T-helper 2 cell treated with Interferon-gamma antibody and Interleukin-4, amounts not matched to agents 5 μg/mL and 100 μg/mL, for 36 hours (primary cell): Measurements from ENCODE around the gene GDPD5.
A peak's percentile ranks its signal among the peaks of the same experiment; 100 is the strongest.

ENCODE experiments used
- DNase-seq: peaks from one replicate; pipeline ENCODE4 v3.0.0; 2021; ENCODE audit warnings: low spot score
- H3K27ac Mint-ChIP-seq: one replicate; pipeline ENCODE4 v1.8.0; 2021; ENCODE audit warnings: mild to moderate bottlenecking, mixed read lengths
- H3K27me3 Mint-ChIP-seq: one replicate; pipeline ENCODE4 v1.8.0; 2021; ENCODE audit warnings: low read depth, mixed read lengths
- H3K36me3 Mint-ChIP-seq: one replicate; pipeline ENCODE4 v1.8.0; 2021; ENCODE audit warnings: low read depth, mixed read lengths
- H3K4me1 Mint-ChIP-seq: one replicate; pipeline ENCODE4 v1.8.0; 2021; ENCODE audit warnings: low read depth, mixed read lengths
- H3K4me3 Mint-ChIP-seq: one replicate; pipeline ENCODE4 v1.8.0; 2022; ENCODE audit warnings: mild to moderate bottlenecking, moderate library complexity, mixed read lengths
- H3K9me3 Mint-ChIP-seq: one replicate; pipeline ENCODE4 v1.8.0; 2021; ENCODE audit warnings: mixed read lengths

GDPD5 gene

GRCh38 chr11:75520688-75521087, 5.1 kb downstream of the GDPD5 start:
- DNase-seq = no peak
- Mint-ChIP-seq H3K9me3 (no peaks in the 10 kb centered on the region), H3K4me3 (no peak overlapping the region), H3K4me1 (peaks cover 30% of the 10 kb centered on the region), H3K36me3 (no peaks in the 10 kb centered on the region), H3K27ac (no peak overlapping the region), H3K27me3 (peaks cover 11% of the 10 kb centered on the region)

- H3K27ac Mint-ChIP-seq = no peak overlapping the region
- no peak overlapping the region for H3K4me3 Mint-ChIP-seq
- no peak for DNase-seq
- no peaks in the 10 kb centered on the region for H3K9me3 Mint-ChIP-seq
- H3K4me1 Mint-ChIP-seq = peaks cover 22% of the 10 kb centered on the region
- peaks cover 4% of the 10 kb centered on the region for H3K27me3 Mint-ChIP-seq
- no peaks in the 10 kb centered on the region for H3K36me3 Mint-ChIP-seq
Observed at GRCh38 chr11:75518771-75519653, 6.7 kb downstream of the GDPD5 start.

GRCh38 chr11:75518204-75518549, 7.6 kb downstream of the GDPD5 start:
- H3K27me3 Mint-ChIP-seq = no peaks in the 10 kb centered on the region
- H3K4me3 Mint-ChIP-seq = no peak overlapping the region
- no peaks in the 10 kb centered on the region for H3K36me3 Mint-ChIP-seq
- H3K4me1 Mint-ChIP-seq = peaks cover 16% of the 10 kb centered on the region
- H3K27ac Mint-ChIP-seq = no peak overlapping the region
- H3K9me3 Mint-ChIP-seq = no peaks in the 10 kb centered on the region
- DNase-seq = no peak

GRCh38 chr11:75516886-75517285, 8.9 kb downstream of the GDPD5 start:
- Mint-ChIP-seq H3K4me1 (peaks cover 15% of the 10 kb centered on the region), H3K4me3 (no peak overlapping the region), H3K36me3 (no peaks in the 10 kb centered on the region), H3K27me3 (no peaks in the 10 kb centered on the region), H3K27ac (no peak overlapping the region), H3K9me3 (no peaks in the 10 kb centered on the region)
- no peak for DNase-seq

- Mint-ChIP-seq H3K27ac (no peak overlapping the region), H3K4me1 (peaks cover 15% of the 10 kb centered on the region), H3K27me3 (no peaks in the 10 kb centered on the region), H3K4me3 (no peak overlapping the region), H3K36me3 (no peaks in the 10 kb centered on the region), H3K9me3 (no peaks in the 10 kb centered on the region)
- no peak for DNase-seq
Observed at GRCh38 chr11:75516140-75516539, 9.6 kb downstream of the GDPD5 start.

GRCh38 chr11:75514596-75514995, 11.1 kb downstream of the GDPD5 start:
- no peak for DNase-seq
- Mint-ChIP-seq H3K27ac (no peak overlapping the region), H3K4me3 (no peak overlapping the region), H3K9me3 (no peaks in the 10 kb centered on the region), H3K36me3 (no peaks in the 10 kb centered on the region), H3K4me1 (peaks cover 15% of the 10 kb centered on the region), H3K27me3 (no peaks in the 10 kb centered on the region)

GRCh38 chr11:75513250-75513649, 12.5 kb downstream of the GDPD5 start:
- H3K9me3 Mint-ChIP-seq = no peaks in the 10 kb centered on the region
- H3K27me3 Mint-ChIP-seq = no peaks in the 10 kb centered on the region
- no peak overlapping the region for H3K4me3 Mint-ChIP-seq
- no peak for DNase-seq
- no peak overlapping the region for H3K27ac Mint-ChIP-seq
- no peaks in the 10 kb centered on the region for H3K36me3 Mint-ChIP-seq
- peaks cover 22% of the 10 kb centered on the region for H3K4me1 Mint-ChIP-seq

- DNase-seq = no peak
- Mint-ChIP-seq H3K9me3 (no peaks in the 10 kb centered on the region), H3K36me3 (no peaks in the 10 kb centered on the region), H3K27ac (no peak overlapping the region), H3K4me1 (peaks cover 19% of the 10 kb centered on the region), H3K4me3 (no peak overlapping the region), H3K27me3 (no peaks in the 10 kb centered on the region)
Observed at GRCh38 chr11:75510723-75511019, 15.1 kb downstream of the GDPD5 start.

- Mint-ChIP-seq H3K9me3 (no peaks in the 10 kb centered on the region), H3K4me3 (no peak overlapping the region), H3K27me3 (no peaks in the 10 kb centered on the region), H3K27ac (no peak overlapping the region), H3K4me1 (peaks cover 19% of the 10 kb centered on the region), H3K36me3 (no peaks in the 10 kb centered on the region)
- DNase-seq = no peak
Observed at GRCh38 chr11:75510004-75510722, 15.6 kb downstream of the GDPD5 start.

- no peaks in the 10 kb centered on the region for H3K9me3 Mint-ChIP-seq
- H3K4me1 Mint-ChIP-seq = peaks cover 19% of the 10 kb centered on the region
- H3K36me3 Mint-ChIP-seq = no peaks in the 10 kb centered on the region
- no peaks in the 10 kb centered on the region for H3K27me3 Mint-ChIP-seq
- peak overlapping the region; percentile 56 for H3K27ac Mint-ChIP-seq
- peak overlapping the region; percentile 14 for H3K4me3 Mint-ChIP-seq
- DNase-seq = no peak
Observed at GRCh38 chr11:75509020-75509720, 16.6 kb downstream of the GDPD5 start.

- Mint-ChIP-seq H3K9me3 (no peaks in the 10 kb centered on the region), H3K36me3 (no peaks in the 10 kb centered on the region), H3K4me3 (peak overlapping the region; percentile 66), H3K27ac (peak overlapping the region; percentile 91), H3K4me1 (peaks cover 19% of the 10 kb centered on the region), H3K27me3 (no peaks in the 10 kb centered on the region)
- DNase-seq = peak; percentile 20
Observed at GRCh38 chr11:75508051-75508561, 17.6 kb downstream of the GDPD5 start.

GRCh38 chr11:75507571-75507970, 18.2 kb downstream of the GDPD5 start:
- H3K9me3 Mint-ChIP-seq = no peaks in the 10 kb centered on the region
- H3K27me3 Mint-ChIP-seq = no peaks in the 10 kb centered on the region
- H3K4me3 Mint-ChIP-seq = no peak overlapping the region
- H3K27ac Mint-ChIP-seq = peak overlapping the region; percentile 91
- H3K4me1 Mint-ChIP-seq = peaks cover 19% of the 10 kb centered on the region
- DNase-seq = no peak
- H3K36me3 Mint-ChIP-seq = no peaks in the 10 kb centered on the region

- Mint-ChIP-seq H3K27ac (no peak overlapping the region), H3K36me3 (no peaks in the 10 kb centered on the region), H3K4me3 (no peak overlapping the region), H3K9me3 (no peaks in the 10 kb centered on the region), H3K4me1 (peaks cover 26% of the 10 kb centered on the region), H3K27me3 (no peaks in the 10 kb centered on the region)
- no peak for DNase-seq
Observed at GRCh38 chr11:75506827-75507226, 18.9 kb downstream of the GDPD5 start.
